VCaP (cell line): Measurements from ENCODE around the gene CTH.

Source experiments
- H3K27ac ChIP-seq: fragments of 450-650 bp; 2 replicates; pipeline ENCODE4 v1.5.1; 2017
- CTCF ChIP-seq: fragments of 450-650 bp; conservative IDR thresholded peaks from 2 replicates; pipeline ENCODE4 v1.5.1; 2017; ENCODE audit warnings: mild to moderate bottlenecking, moderate library complexity

Gene CTH

GRCh38 chr1:70486676-70487458 lies 75.8 kb downstream of the CTH start:
- H3K27ac ChIP-seq: no peak overlapping the region
- TF ChIP-seq CTCF: no peak

- TF ChIP-seq CTCF: no peak
- no peak overlapping the region for H3K27ac ChIP-seq
Observed at GRCh38 chr1:70487459-70487815, 76.4 kb downstream of the CTH start.

- H3K27ac ChIP-seq: no peak overlapping the region
- TF ChIP-seq CTCF: peak; percentile 78
Observed at GRCh38 chr1:70487910-70488665, 77.0 kb downstream of the CTH start.
